Motor neuron (in vitro differentiated cells): Measurements from ENCODE around the gene NUDCD2. TPM values are rescaled to one million over a fixed set of nuclear protein-coding genes. Genes with fewer than 3 reads are reported as not detected.
A peak's percentile ranks its signal among the peaks of the same experiment; 100 is the strongest.
"Not testable (repeated sequence)": the region's sequence is repeated elsewhere in the genome, so short reads cannot be mapped to it uniquely, and the experiment has no call there.

Experiments
- ATAC-seq, 8 experiments: fragments of 200-7000 bp; cut with Tn5 transposase; replicated peaks in 6 of 8; 2 replicates each; pipeline ENCODE4 v1.8.0; 2021; ENCODE audit warnings: mild to moderate bottlenecking in 8 of 8, moderate library complexity in 8 of 8
- H3K27ac ChIP-seq, 2 donors: fragments of 250-450 bp; sonication (Bioruptor Pico); 2 replicates each; pipeline ENCODE4 v1.9.0; 2021; ENCODE audit warnings: antibody characterized with exemption in 2 of 2, mild to moderate bottlenecking in 2 of 2, moderate library complexity in 1 of 2
- H3K4me1 ChIP-seq, 2 donors: fragments of 250-450 bp; sonication (Bioruptor Pico); replicated peaks in 1 of 2; 2 replicates each; pipeline ENCODE4 v1.6.1; 2021; ENCODE audit warnings: antibody characterized with exemption in 2 of 2, mild to moderate bottlenecking in 2 of 2, moderate library complexity in 1 of 2
- H3K4me3 ChIP-seq, 5 donors: fragments of 250-450 bp; sonication (Bioruptor Pico); 2 replicates each; pipeline ENCODE4 v1.9.0; 2021; ENCODE audit warnings: antibody characterized with exemption in 5 of 5, mild to moderate bottlenecking in 5 of 5, moderate library complexity in 4 of 5
- WGBS, 10 experiments: fragments of 450-650 bp; shearing (Covaris generic); methylation state at CpG; one replicate each; pipeline ENCODE4 v1.0.0; 2022; 5-methylcytosine and 5-hydroxymethylcytosine counted together
- in situ Hi-C, 9 experiments: fragments of 400-800 bp; cut with MboI; loops; one replicate each; pipeline ENCODE4 v1.15.0; 2021; ENCODE audit warnings: low sequenced_read_pairs in 9 of 9, low pct_unique_long_range_greater_than_20kb in 2 of 9; ENCODE audit not compliant: unreplicated experiment in 9 of 9
- total RNA-seq, 8 experiments: library from RNA; unstranded; fragments of 300-600 nt; gene quantifications; 2 replicates each; pipeline versions ENCODE4 v1.2.3 to v1.2.4, GENCODE V29; 2022

Gene NUDCD2
- total RNA-seq, 8 experiments from 2014 or later = 17.3 to 35.4 (median 19.4) TPM

GRCh38 chr5:163458778-163459385, 1.0 kb downstream of the NUDCD2 start:
- H3K4me3 ChIP-seq = peak overlapping the region; percentile 54 to 93 (median 81)
- H3K27ac ChIP-seq = peak overlapping the region; percentile 90 to 97
- H3K4me1 ChIP-seq = peaks cover 0 to 2% of the 10 kb centered on the region in 2 donors
- in situ Hi-C loops = no loop called here
- ATAC-seq = no peak
- 0 to 67% (median 24%) methylated on average over 1 to 6 of the region's 6 CpGs; no CpG with 5 or more reads in 2 of the 10 experiments for WGBS, 10 experiments

GRCh38 chr5:163456840-163457239, 3.1 kb downstream of the NUDCD2 start:
- ATAC-seq = no peak
- H3K4me3 ChIP-seq = no peak overlapping the region
- 78 to 100% (median 88%) methylated on average over 2 to 7 of the region's 7 CpGs; no CpG with 5 or more reads in 1 of the 10 experiments for WGBS, 10 experiments
- no peak overlapping the region for H3K27ac ChIP-seq
- in situ Hi-C loops = no loop called here
- peaks cover 0 to 2% of the 10 kb centered on the region in 2 donors for H3K4me1 ChIP-seq

DNA sequence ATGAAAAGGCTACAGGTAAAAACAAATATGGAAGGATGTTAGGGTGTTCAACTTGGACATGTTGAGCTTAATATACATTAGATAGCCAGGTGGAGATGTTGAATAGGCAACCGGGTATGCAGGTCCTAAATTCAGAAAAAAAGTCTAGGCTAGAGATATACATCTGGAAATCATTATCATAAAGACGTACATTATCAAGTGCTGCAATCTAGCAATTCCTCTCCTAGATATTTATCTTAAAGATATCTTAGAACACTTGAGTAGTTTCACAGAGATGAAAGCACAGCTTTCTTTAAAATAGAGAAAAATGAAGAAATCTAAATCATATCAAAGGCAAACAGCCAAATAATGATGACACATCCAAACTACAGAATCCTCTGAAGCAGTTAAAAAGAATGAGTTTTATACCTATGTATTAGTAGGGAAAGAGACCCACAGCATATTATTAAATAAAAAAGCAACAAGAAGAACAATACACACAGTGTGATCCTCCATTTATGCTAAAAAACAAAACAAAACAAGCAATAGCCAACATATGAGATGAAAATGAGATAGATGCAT, 3.8 kb downstream of the NUDCD2 start:
- no peak for ATAC-seq
- in situ Hi-C loops = no loop called here
- 0 to 100% (median 90%) methylated on average over 1 to 2 of the region's 2 CpGs; no CpG with 5 or more reads in 1 of the 10 experiments for WGBS, 10 experiments
- Histone ChIP-seq H3K27ac (no peak overlapping the region), H3K4me3 (no peak overlapping the region), H3K4me1 (peaks cover 0 to 2% of the 10 kb centered on the region in 2 donors)

- ATAC-seq, H3K4me3 ChIP-seq, H3K4me1 ChIP-seq, H3K27ac ChIP-seq, in situ Hi-C loops: not testable (repeated sequence)
- 80 to 100% (median 96%) methylated on average over 1 to 17 of the region's 17 CpGs for WGBS, 10 experiments
These were observed 4.5 kb downstream of the NUDCD2 start for GRCh38 chr5:163455406-163455805.

GRCh38 chr5:163453705-163454104, 6.2 kb downstream of the NUDCD2 start:
- in situ Hi-C loops = no loop called here
- Histone ChIP-seq H3K4me1 (peaks cover 0 to 2% of the 10 kb centered on the region in 2 donors), H3K27ac (no peak overlapping the region), H3K4me3 (no peak overlapping the region)
- 20 to 100% (median 91%) methylated on average over 1 of the region's 1 CpG; no CpG with 5 or more reads in 3 of the 10 experiments for WGBS, 10 experiments
- peak in 1 of 8 experiments; percentile 34 for ATAC-seq

DNA sequence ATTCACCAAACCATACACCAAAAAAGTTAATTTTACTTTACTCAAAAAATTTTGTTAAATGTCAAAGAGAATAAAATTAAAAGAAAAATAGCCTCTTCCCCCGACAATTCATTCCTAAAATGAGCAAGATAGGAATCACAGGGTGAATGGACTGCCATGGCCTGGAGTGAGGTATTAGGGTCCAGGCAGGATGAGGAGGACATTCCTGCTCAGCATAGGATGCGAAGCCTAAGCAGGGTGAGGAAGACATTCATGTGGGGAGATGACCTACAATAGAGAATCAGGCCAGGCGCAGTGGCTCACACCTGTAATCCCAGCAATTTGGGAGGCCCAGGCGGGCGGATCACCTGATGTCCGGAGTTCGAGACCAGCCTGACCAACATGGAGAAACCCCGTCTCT, 8.4 kb downstream of the NUDCD2 start:
- 60 to 100% (median 98%) methylated on average over 1 to 8 of the region's 8 CpGs; no CpG with 5 or more reads in 1 of the 10 experiments for WGBS, 10 experiments

GRCh38 chr5:163448491-163448890, 11.4 kb downstream of the NUDCD2 start:
- Histone ChIP-seq H3K4me1 (no peaks in the 10 kb centered on the region), H3K27ac (no peak overlapping the region), H3K4me3 (no peak overlapping the region)
- in situ Hi-C loops = no loop called here
- ATAC-seq = no peak

More for the DNA sequence above, 8.4 kb downstream of the NUDCD2 start:
- Histone ChIP-seq H3K4me3 (no peak overlapping the region), H3K4me1 (no peaks in the 10 kb centered on the region), H3K27ac (no peak overlapping the region)
- ATAC-seq = no peak
- in situ Hi-C loops = no loop called here

GRCh38 chr5:163447875-163448274, 12.0 kb downstream of the NUDCD2 start:
- H3K4me3 ChIP-seq = no peak overlapping the region
- 73 to 100% (median 89%) methylated on average over 1 to 3 of the region's 3 CpGs for WGBS, 10 experiments
- no peaks in the 10 kb centered on the region for H3K4me1 ChIP-seq
- H3K27ac ChIP-seq = no peak overlapping the region
- in situ Hi-C loops = no loop called here
- ATAC-seq = no peak

- Histone ChIP-seq H3K27ac (no peak overlapping the region), H3K4me3 (no peak overlapping the region), H3K4me1 (no peaks in the 10 kb centered on the region)
- in situ Hi-C loops = no loop called here
- no peak for ATAC-seq
These were observed 12.7 kb downstream of the NUDCD2 start for GRCh38 chr5:163447191-163447590.

DNA sequence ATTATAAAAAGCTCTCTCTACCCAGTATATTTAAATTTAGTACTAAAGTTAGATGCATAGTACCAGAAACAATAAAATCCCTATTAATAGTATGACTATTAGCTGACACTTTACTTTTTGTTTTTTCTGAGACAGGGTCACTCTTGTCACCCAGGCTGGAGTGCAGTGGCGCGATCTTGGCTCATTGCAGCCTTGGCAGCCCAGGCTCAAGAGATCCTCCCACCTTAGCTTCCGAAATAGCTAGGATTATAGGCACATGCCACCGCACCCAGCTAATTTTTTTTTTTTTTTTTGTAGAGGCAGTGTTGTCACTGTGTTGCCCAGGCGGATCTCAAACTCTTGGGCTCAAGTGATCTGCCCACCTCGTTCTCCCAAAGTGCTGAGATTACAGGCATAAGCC, 14.6 kb downstream of the NUDCD2 start:
- no peak overlapping the region for H3K27ac ChIP-seq
- in situ Hi-C loops = no loop called here
- no peak overlapping the region for H3K4me3 ChIP-seq
- 74 to 100% (median 100%) methylated on average over 1 to 6 of the region's 6 CpGs; no CpG with 5 or more reads in 1 of the 10 experiments for WGBS, 10 experiments
- peaks cover 0 to 1% of the 10 kb centered on the region in 2 donors for H3K4me1 ChIP-seq
- ATAC-seq = no peak

DNA sequence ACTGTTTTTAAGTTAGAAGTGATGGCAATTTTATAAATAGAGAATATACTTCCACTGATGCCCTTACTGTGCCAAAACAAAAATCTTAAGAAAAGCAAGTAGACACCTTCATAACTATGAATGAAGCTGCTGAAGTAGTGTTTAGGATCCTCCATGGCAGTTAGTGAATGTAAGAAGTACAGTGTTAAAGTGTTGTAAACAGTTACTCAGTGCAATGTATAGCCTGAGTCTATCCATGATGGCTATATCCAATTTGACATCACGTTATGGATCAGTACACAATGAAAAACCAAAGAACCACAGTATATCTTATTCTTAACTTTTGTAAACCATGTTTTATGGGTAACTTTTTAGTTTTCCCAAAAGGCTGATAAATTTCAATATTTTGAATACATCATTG, 15.4 kb downstream of the NUDCD2 start:
- no peak for ATAC-seq
- 60 to 100% (median 88%) methylated on average over 1 of the region's 1 CpG; no CpG with 5 or more reads in 2 of the 10 experiments for WGBS, 10 experiments
- in situ Hi-C loops = no loop called here
- H3K27ac ChIP-seq = no peak overlapping the region
- H3K4me3 ChIP-seq = no peak overlapping the region
- peaks cover 3 to 10% of the 10 kb centered on the region in 2 donors for H3K4me1 ChIP-seq

GRCh38 chr5:163440954-163441353, 18.9 kb downstream of the NUDCD2 start:
- WGBS, 10 experiments = 83 to 100% (median 100%) methylated on average over 1 to 3 of the region's 3 CpGs; no CpG with 5 or more reads in 1 of the 10 experiments

GRCh38 chr5:163439092-163439425, 20.8 kb downstream of the NUDCD2 start:
- Histone ChIP-seq H3K4me1 (peaks cover 15 to 17% of the 10 kb centered on the region in 2 donors), H3K4me3 (peak overlapping the region; percentile 55 to 90 (median 84)), H3K27ac (no peak overlapping the region)
- in situ Hi-C loops = no loop called here
- WGBS, 10 experiments = 0 to 43% (median 30%) methylated on average over 1 of the region's 2 CpGs; no CpG with 5 or more reads in 6 of the 10 experiments
- ATAC-seq = no peak

More at GRCh38 chr5:163440954-163441353, 18.9 kb downstream of the NUDCD2 start:
- no peak for ATAC-seq
- Histone ChIP-seq H3K4me3 (no peak overlapping the region), H3K4me1 (peaks cover 15 to 17% of the 10 kb centered on the region in 2 donors), H3K27ac (no peak overlapping the region)
- in situ Hi-C loops = no loop called here
